Stimulated activated CD4-positive, alpha-beta T cell treated with anti-CD3 and anti-CD28 coated beads, TNF-alpha, amount 100 ng/mL, for 1 hour (primary cell): ENCODE measurements around the gene ELP6.
"Not testable (repeated sequence)": the region's sequence is repeated elsewhere in the genome, so short reads cannot be mapped to it uniquely, and the experiment has no call there.

ENCODE experiments used
- DNase-seq, 3 donors: peaks; one replicate each; pipeline ENCODE4 v3.0.0-alpha.2; 2020; ENCODE audit warnings: low read depth in 3 of 3, low spot score in 1 of 3

Gene ELP6

GRCh38 chr3:47468315-47468714, 45.2 kb downstream of the ELP6 start:
- not testable (repeated sequence) for DNase-seq

DNA sequence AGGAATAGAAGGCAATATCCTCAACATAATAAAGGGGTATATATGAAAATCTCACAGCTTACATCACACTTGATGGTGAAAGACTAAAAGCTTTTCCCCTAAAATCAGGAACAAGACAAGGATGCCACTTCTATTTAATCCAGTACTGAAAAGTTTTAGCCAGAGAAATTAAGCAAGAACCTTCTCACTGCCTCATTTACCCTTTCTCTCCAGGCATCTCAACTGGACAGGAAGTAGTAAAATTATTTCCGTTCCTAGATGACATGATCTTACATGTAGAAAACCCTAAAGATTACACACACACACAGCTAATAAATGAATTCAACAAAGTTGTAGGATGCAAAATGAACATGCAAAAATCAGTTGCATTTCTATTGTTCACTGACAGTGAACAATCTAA, 48.9 kb downstream of the ELP6 start:
- DNase-seq: no peak

DNA sequence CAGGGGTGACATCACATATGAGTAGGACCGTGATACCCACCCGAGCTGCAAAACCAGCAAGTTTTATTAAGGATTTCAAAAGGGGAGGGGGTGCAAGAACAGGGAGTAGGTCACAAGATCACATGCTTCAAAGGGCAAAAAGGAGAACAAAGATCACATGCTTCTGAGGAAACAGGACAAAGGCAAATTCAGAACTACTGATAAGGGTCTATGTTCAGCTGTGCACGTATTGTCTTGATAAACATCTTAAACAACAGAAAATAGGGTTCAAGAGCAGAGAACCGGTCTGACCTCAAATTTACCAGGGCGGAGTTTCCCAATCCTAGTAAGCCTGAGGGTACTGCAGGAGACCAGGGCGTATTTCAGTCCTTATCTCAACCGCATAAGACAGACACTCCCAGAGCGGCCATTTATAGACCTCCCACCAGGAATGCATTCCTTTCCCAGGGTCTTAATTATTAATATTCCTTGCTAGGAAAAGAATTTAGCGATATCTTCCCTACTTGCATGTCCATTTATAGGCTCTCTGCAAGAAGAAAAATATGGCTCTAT, 53.9 kb downstream of the ELP6 start:
- not testable (repeated sequence) for DNase-seq

DNA sequence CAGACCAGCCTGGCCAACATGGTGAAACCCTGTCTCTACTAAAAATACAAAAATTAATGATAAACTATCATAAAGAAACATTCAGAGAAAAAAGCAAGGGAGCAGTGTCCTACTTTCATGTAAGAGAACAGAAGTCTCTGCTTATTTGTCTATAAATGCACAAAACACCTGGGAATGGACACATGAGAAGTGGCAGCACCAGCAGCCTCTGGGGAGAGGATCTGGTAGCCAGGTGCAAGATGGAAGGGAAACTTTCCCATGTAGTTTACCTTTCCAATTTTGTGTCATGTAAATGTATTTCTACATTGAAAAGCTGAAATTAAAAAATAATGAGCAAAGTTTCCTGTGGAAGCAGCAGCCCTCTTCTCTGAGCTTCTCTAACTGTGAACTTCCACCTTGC, 56.5 kb downstream of the ELP6 start:
- DNase-seq: no peak

DNA sequence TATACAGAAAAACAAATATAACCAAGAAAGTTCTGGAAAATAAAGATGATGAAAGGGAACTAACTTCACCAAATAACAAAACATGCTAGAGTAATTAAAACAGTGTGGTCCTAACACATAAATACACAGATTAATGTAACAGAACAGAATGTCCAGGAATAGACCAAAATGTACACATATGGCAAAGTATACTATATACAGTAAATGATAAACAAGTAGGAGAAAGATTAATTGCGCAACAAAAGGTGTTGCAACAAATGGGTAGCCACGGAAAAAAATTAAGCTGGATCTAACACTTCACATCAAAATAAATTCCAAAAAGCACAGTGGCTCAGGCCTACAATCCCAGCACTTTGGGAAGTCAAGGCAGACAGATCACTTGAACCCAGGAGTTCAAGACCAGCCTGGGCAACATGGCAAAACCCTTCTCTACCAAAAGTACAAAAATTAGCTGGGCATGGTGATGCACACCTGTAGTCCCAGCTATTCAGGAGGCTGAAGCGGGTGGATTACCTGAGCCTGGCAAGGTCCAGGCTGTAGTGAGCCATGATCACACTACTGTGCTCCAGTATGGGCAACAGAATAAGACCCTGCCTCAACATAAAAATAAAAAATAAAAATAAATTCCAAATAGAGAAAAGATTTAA, 57.6 kb downstream of the ELP6 start:
- DNase-seq: no peak

DNA sequence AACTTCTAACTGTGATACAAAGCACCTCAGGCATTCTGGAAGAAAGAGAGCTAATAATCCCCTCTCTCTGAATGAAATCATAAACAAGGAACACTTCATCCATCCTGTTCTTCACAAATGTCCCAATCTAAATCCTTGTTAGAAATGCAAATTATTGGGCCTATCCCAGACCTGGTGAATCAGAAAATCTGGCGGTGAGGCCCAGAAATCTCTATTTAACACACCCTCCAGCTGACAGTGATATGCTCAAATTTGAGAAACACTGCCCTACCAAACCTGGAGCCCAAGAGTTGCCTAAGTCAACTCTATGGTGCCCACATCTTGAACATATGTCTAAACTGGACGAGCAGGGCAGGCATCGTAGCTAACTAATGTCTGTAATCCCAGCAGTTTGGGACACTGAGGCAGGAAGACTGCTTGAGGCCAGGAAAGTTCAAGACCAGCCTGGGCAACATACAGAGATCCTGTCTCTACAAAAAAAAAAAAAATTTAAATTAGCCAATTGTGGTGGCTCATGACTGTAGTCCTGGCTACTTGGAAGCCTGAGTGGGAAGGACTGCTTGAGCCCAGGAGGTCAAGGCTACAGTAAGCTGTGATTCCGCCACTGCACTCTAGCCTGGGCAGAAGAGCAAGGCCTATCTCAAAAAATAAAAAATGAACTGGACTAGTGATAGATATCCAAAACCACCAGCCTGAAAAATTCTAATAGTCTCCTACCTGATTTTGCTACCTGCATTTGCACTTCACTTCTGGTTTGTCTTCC, 60.9 kb downstream of the ELP6 start:
- DNase-seq: no peak
